ENCODE measurements around the gene LPIN3. TPM values are rescaled to one million over a fixed set of nuclear protein-coding genes. Genes with fewer than 3 reads are reported as not detected.
A peak's percentile ranks its signal among the peaks of the same experiment; 100 is the strongest.

LPIN3 gene
- total RNA-seq, 1 donor from 2014 or later, result 22.9 TPM

- no peak for DNase-seq
- intact Hi-C loops (cut with micrococcal nuclease), result no loop called here
- ATAC-seq, result no peak
Measured at GRCh38 chr20:41360831-41361756, 20.5 kb downstream of the LPIN3 start.

GRCh38 chr20:41361757-41362747 is 21.4 kb downstream of the LPIN3 start:
- DNase-seq, result peak; percentile 70
- intact Hi-C loops (cut with micrococcal nuclease), result no loop called here
- peak; percentile 36 for ATAC-seq

DNA sequence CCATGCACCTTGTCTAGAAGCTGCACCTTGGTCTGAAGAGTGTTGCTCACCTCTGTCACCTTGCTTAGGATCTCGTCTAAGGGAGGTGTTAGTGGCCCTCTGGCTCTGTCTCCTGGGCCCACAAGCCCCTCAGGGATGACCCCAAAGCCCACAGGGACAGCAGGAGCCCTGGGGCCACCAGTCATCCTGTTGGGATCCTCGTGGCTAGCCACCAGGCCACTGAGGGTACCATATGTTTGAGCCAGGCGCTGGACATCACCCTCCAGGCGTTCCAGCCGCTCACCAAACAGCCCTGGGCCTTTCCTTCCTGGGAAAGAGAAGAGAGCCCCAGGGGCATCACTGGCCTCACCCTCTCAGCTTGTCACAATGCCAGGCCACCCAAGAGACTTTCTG is 22.1 kb downstream of the LPIN3 start:
- DNase-seq (no peak), ATAC-seq (no peak)
- intact Hi-C loops (cut with micrococcal nuclease), result no loop called here

DNA sequence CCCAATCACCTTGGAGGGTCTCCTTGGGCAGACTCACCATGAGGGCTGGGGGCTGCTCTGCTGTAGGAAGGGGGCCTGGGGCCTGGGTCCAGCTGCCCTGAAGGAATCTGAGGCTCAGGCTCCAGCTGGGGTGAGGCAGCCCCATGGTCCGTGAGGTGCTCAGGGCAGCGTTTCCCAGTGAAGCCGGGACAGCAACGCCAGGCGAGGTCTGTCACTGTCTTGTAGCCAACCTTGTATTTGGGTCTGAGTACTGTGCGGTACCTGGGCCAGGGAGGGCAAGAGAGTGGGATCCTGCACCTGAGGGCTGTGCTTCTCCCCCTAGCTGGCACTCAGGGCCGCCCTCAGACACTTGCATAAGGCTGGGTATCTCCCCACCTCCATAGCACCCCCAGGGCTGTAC is 23.0 kb downstream of the LPIN3 start:
- DNase-seq (no peak), ATAC-seq (no peak)
- intact Hi-C loops (cut with micrococcal nuclease), result no loop called here

DNA sequence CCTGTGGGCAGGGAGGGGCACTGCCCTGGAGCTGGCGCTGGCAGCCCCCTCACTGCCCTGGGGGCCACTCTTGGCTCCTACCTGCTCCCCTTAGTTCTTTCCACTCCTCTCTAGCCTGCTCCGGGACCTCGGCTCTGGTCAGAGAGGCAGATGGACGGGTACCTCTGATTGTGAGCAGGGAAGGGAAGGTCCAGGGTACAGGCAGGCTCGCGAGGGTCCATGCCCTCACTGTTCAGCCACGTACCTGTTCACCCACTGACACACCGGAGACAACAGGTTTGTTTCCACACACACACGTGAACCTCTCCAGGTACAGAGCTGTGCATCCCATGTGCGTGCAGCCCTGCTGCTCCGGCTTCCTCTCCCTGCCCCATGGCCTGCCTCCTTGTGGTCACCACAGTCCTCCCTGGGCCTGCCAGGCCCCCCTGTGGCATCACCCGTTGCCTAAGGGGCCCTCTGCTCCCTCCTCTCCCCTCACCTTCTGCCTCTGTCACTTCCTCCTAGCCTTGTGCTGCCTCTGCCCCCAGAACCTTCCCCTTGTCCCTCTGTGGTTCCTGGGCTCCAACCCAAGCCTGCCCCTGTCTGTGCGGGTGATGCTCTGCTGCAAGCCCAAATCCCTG is 23.7 kb downstream of the LPIN3 start:
- DNase-seq (peak; percentile 17), ATAC-seq (no peak)
- intact Hi-C loops (cut with micrococcal nuclease), result no loop called here

DNA sequence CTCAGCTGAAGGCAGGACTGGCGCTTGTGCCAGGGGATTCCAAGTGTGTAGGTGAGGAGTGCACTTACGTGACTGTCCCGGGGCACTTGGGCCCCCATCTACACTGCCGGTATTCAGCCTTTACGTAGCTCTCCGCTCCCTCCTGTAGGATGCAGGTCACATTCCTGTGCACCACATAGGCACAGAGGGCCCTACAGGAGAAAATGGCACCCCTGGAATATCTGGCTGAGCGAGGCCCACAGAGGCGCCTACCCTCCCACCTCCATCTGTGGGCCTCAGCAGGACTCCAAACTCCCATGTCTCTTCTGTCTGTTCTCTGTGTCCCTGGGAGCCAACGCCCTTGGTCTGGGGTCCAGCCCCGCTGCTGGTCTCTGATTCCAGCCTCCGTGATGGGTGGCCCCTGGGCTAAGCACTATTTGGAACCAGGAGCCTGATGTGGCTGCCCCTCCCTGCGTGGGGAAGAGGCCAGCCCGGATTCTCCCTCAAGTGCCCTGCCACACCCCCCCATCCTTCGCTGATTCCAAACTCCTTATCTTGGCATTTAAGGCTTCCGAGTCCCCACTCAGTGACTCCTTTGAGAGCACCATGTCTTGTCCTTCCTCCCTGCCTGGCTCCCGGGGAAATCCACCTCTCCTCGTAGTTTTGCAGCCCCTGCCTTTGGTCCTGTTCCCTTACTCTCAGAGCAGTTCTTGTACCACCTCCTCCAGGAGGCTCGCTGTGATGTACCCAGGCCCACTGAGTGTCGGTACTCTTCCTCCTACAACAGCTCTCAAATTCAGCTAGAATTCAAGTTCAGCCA is 24.5 kb downstream of the LPIN3 start:
- ATAC-seq (no peak), DNase-seq (no peak)
- intact Hi-C loops (cut with micrococcal nuclease), result no loop called here

DNA sequence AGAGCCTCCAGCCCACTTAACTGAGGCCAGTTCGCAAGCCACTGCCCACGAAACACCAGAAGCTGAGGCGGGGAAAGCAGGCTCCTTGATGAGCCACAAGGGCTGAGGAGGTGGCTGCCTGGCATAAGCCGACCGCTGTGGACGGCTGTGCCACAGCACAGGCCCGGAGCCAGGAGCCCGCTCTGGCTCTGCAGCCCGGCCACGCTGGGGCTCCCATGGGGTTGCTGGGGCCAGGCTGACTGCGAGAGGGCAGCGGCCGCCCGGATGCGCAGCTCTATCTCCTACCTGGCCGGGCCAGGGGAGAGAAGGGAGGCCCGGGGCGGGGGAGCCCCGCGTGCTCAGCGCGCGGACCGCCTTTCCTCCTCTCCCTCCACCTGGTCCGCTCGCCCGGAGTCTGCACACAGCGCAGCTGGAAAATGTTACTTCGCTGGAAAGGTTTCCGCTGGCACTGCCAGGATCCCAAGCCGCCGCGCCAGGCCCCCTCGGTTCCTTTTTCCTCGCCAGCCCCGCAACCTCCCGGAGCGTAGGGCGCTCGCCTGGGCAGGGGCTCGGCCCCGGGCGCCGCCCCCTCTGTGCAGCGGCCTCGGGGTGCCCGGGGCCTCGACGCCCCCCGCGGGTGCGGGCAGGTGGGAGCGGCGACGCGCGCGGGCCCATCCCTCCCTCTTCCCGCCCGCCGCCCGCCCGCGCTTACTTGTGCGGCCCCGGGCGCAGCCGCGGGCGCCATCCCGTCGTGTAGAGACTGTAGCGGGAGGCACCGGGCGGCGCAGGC is 25.3 kb downstream of the LPIN3 start:
- intact Hi-C loops (cut with micrococcal nuclease), result no loop called here
- ATAC-seq (peak; percentile 19), DNase-seq (no peak)

- peak; percentile 67 for DNase-seq
- peak; percentile 52 for ATAC-seq
- intact Hi-C loops (cut with micrococcal nuclease), result no loop called here
Measured at GRCh38 chr20:41366546-41367392, 26.1 kb downstream of the LPIN3 start, which contains the start of gene EMILIN3. EMILIN3 (minus strand) TSS chr20:41366818; CDS start chr20:41366634, 184 bp downstream.

- intact Hi-C loops (cut with micrococcal nuclease), result no loop called here
- DNase-seq, result no peak
- ATAC-seq, result no peak
Measured at GRCh38 chr20:41367393-41367695, 26.7 kb downstream of the LPIN3 start.

- no peak for ATAC-seq
- intact Hi-C loops (cut with micrococcal nuclease), result no loop called here
Measured at GRCh38 chr20:41367956-41368355, 27.3 kb downstream of the LPIN3 start.

DNA sequence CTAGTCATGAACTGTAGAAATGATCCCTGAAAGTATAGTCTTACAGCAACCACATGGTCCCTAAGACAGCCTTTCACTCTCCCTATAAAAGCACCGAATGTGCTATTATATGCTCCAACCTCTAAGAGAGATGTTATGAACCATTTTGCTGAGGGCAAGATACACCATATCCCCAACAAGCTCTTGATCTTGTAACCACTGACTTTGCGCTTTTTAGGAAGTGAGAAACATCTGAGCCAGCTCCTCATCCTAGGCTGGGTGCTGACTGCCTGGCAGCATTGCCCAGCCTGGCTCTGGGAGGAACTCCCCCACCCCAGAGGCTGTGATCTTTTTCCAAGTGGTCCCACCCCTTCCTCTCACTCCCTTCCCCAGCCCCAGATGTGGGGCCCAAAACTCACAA is 29.1 kb downstream of the LPIN3 start:
- no peak for DNase-seq
- intact Hi-C loops (cut with micrococcal nuclease), result no loop called here
- no peak for ATAC-seq

More at GRCh38 chr20:41367956-41368355, 27.3 kb downstream of the LPIN3 start:
- DNase-seq, result no peak

DNA sequence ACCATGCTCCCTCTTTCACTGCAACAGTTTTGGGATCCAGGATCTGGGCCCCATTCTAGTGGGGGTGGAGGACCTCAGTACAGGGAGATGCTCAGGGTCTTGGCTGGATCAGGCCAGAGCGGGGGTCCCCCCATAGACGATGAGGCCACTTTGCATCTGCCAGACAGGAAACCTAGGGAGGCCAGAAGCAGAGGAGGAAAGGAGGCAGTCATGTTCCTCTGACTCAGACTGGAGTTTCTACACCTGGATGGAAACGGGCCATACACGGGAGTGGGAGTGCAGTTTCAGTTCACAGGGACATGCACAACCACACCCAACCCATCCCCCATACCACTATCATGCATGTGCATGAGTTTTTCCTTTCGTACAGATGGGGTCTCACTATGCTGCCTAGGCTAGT is 29.6 kb downstream of the LPIN3 start:
- ATAC-seq (no peak), DNase-seq (no peak)
- intact Hi-C loops (cut with micrococcal nuclease), result no loop called here

DNA sequence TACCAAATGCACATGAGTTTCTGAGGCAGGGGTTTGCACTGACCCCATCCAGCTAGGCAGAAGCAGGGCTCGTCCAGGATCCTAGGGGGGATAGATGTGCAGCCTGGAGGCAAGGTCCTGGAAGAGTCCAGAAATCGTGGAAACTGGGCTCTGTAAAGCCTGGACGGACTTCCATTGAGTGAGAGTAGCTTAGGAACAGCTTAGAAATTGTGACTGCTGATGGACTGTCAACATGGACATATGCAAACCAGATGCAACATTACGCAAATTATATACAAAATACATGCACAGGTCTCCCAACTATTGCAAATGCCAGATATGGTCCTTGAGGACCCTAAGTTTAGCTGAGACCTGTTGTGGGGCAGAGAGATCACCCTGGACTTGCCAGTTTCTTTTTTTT is 30.8 kb downstream of the LPIN3 start:
- ATAC-seq, result no peak
- intact Hi-C loops (cut with micrococcal nuclease), result no loop called here
- DNase-seq, result no peak

DNA sequence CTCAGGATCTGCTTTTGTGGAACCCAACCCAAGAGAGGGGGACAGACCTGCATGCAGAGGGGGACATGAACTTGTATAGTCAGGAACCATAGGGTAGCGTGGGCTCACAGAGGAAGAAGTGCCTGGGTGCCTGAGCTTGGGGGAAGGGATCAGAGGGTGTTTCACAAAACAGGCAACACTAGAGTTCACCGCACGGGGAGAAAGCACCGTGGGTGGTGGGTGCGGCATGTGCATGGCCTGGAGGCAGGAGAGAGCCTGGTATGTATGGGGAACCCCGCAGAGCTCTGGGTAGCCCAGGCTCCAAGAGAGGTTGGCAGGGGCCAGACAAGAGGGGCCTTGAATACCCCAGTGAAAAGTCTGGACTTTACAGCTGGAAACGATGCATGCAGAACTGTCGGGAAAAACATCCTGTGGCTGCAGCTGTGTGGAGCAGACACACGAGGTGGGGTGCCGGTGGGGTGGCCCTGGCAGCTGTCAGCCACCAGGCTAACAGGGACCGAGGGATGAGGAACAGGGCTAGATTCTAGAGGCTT is 32.7 kb downstream of the LPIN3 start:
- no peak for ATAC-seq
- intact Hi-C loops (cut with micrococcal nuclease), result no loop called here
- no peak for DNase-seq

GRCh38 chr20:41373931-41374920 is 33.6 kb downstream of the LPIN3 start:
- intact Hi-C loops (cut with micrococcal nuclease), result no loop called here
- no peak for DNase-seq
- ATAC-seq, result no peak

DNA sequence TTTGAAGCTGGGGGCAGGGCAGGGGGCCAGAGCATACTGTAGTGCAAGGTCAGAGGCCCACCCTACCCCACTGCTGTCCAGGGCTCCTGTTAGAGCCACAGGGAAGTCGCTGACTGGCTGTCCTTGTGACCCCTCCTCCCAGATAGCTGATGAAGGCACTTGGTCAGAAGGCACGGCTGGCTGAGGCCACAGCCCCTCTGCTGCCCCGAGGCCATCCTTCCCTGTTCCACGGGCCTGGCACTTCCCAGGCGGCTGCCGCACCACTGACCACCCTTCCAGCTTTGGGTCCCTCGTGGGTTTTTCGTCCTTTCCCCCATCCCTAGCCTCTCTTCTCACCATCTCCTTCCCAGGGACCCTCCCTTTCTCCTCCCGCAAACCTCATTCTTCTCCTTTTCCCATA is 35.2 kb downstream of the LPIN3 start:
- intact Hi-C loops (cut with micrococcal nuclease), result no loop called here
- DNase-seq (no peak), ATAC-seq (no peak)
